ENCODE measurements around the gene WDR90.

DNA sequence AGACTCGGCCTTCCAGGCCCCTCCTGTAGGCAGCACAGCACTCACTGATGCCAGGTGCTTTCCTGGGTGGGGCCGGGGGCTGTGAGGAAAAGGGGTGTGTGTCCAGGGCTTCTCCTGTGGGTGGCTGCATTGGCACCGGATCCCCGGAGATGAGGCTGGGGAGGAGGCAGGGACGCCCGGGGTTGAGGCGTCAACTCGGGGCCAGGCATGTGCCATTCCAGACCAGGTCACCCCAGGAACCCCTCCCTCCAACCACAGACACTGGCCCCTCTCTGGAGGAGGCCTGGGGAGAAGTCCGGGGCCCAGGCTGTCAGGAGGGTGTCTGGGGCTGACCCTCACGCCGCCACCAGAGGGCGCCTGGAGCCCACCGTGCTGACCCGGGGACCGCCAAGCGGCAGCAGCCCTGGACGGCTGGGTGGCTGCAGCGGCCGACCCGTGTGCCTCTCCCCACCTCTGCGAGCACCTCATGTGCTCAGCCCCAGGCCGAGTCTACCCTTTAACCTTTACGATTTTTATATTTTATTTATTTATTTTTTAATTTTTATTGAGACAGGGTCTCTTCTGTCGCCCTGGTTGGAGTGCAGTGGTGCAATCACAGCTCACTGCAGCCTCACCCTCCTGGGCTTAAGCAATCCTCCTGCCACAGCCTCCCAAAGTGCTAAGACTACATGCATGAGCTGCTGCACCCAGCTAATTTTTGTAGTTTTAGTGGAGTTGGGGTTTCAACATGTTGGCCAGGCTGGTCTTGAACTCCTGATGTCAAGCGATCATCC is 62.6 kb downstream of the WDR90 start:
- no peak for TF ChIP-seq EZH2 (IDR thresholded peaks at IDR 0.05; ENCODE audit: insufficient read depth, low read length)
- TF ChIP-seq, protein P1, sequence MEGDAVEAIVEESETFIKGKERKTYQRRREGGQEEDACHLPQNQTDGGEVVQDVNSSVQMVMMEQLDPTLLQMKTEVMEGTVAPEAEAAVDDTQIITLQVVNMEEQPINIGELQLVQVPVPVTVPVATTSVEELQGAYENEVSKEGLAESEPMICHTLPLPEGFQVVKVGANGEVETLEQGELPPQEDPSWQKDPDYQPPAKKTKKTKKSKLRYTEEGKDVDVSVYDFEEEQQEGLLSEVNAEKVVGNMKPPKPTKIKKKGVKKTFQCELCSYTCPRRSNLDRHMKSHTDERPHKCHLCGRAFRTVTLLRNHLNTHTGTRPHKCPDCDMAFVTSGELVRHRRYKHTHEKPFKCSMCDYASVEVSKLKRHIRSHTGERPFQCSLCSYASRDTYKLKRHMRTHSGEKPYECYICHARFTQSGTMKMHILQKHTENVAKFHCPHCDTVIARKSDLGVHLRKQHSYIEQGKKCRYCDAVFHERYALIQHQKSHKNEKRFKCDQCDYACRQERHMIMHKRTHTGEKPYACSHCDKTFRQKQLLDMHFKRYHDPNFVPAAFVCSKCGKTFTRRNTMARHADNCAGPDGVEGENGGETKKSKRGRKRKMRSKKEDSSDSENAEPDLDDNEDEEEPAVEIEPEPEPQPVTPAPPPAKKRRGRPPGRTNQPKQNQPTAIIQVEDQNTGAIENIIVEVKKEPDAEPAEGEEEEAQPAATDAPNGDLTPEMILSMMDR (IDR thresholded peaks at IDR 0.05; ENCODE audit: insufficient read depth, low read depth, low read length): peak; percentile 58
